Stimulated activated CD4-positive, alpha-beta T cell treated with anti-CD3 and anti-CD28 coated beads, Interleukin-12 subunit alpha, Interleukin-12 subunit beta, amount 100 ng/mL, for 48 hours (primary cell): ENCODE data around the gene PCSK6.
A peak's percentile ranks its signal among the peaks of the same experiment; 100 is the strongest.

Experiments
- DNase-seq, 3 donors: peaks; one replicate each; pipeline ENCODE4 v3.0.0-alpha.2; 2020; ENCODE audit warnings: low read depth in 2 of 3, low spot score in 1 of 3

PCSK6 gene

GRCh38 chr15:101523560-101523940 lies 34.0 kb upstream of the PCSK6 start:
- DNase-seq = no peak

GRCh38 chr15:101522621-101523559 lies 33.4 kb upstream of the PCSK6 start:
- DNase-seq = no peak

DNA sequence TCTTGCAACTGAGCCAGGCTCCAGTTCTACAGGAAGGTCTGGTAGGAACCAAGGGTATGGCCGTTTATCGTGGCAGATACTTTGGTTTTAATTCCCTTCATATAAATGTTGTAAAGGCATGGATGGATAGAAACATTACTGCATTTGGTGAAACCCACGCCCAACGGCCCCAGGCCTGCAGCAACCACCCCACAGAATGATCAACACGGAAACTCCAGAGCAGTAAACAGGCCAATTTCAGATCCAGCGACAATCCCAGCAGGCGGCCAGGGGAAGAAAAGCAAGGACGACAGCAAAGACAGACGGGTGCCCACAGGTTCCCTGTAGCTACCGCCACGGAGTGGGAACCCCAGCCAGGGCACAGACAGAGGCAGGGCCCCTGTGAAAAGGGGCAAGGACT lies 32.6 kb upstream of the PCSK6 start:
- no peak for DNase-seq

DNA sequence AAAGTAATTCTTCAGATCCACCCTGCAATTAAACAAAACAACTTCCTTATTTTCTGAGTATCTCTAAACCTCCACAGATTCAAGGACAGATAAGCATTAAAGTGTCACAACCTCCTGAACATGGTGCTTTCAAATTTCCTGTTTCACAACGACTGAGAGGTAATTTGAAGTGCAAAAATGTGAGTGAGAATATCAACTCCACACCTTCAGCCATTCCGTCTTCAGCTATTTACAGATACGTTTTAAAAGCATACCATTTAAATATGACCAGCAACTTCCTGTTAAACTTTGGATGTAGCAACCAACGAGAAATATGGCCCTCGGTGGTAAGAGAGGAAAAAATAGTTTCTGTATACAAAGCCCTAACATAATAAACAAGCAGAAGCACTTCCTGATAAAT lies 32.1 kb upstream of the PCSK6 start:
- no peak for DNase-seq

DNA sequence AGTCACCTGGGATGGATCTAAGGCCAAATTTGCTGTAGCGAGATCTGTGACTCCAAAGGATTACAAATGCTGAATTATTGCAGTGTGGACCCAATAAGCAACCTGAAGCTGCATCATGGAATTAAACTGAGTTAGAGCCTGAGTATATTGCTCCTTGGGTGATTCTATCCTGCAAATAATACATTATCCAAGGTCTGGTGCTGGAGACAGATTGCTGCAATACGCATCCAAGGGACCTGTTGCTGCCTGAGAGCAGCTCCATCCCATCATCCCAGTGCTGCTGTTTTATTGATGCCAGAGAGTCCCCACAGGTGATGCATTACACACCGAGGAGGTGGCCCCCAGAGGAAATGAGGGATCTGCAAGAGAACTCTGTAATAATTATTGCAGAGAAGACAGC lies 31.6 kb upstream of the PCSK6 start:
- no peak for DNase-seq

DNA sequence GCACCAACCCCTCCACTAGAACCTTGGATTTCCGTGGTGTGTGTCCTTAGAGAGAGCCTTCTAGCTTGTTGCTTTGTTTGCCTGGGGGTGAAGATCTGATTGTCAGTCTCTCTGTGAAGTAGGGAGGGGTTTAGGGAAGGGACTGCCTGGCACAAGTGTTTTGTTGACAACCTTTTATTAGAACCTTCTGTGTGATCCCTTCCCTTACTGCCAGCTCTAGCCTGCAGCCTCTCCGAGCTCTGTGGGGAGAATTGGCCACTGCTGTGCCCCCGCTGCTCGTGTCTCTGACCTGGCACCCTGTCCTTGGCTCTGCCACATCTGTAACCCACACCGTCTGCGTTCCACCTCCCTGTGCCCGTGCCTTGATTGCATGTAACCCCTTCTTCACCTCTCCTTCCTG lies 30.9 kb upstream of the PCSK6 start:
- no peak for DNase-seq

DNA sequence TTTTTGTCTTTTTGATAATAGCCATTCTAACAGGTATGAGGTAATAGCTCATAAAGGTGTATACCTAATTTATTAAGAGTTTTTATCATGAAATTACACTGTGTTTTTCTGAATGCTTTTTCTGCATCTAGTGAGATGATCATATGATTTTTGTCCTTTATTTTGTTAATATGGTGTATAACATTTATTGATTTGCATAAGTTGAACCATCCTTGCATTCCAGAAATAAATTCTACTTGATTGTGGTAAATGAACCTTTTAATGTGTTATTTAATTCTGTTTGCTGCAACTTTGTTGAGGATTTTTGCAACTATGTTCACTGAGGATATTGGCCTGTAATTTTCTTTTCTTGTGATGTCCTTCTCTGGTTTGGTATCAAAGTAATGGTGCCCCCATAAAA lies 28.0 kb upstream of the PCSK6 start:
- no peak for DNase-seq

GRCh38 chr15:101514318-101514717 lies 24.8 kb upstream of the PCSK6 start:
- no peak for DNase-seq

GRCh38 chr15:101511717-101512116 lies 22.2 kb upstream of the PCSK6 start:
- DNase-seq = no peak

DNA sequence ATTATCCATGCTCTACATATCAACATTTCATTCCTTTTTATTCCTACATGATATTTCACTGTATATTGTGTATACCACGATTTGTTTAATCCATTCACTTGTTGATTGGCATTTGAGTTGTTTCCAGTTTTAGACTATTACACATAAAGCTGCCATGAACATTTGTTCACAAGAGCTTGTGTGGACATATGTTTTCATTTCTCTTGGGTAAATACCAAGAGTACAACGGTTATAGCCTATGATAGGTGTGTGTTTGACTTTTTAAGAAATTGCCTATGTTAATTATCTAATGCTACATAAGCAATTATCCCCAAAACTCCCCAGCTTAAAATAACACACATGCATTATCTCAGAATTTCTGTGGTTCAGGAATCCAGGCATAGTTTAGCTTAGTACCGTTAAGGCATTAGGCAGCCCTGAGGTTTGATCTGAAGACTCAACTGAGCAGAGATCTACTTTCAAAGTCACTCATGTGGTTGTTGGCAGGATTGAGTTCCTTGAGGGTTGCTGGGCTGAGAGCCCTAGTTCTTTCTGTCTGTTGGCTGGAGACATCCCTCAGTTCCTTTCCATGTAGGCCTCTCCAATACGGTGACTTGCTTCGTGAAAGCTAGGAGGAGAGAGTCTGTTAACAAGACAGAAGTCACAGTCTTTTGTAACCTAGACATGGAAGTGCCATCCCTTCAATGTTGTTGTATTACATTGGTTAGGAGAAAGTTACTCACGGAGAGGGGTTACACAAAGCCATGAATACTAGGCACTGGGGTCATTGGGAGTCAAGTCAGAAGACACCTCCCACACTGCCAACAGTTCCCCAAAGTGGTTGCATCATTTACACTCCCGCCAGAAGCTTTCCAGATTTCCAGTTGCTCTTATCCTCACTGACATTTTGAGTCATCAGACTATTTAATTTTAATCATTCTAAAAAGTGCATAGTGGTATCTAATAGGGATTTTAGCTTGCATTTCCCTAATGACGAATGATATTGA lies 21.0 kb upstream of the PCSK6 start:
- DNase-seq = no peak

DNA sequence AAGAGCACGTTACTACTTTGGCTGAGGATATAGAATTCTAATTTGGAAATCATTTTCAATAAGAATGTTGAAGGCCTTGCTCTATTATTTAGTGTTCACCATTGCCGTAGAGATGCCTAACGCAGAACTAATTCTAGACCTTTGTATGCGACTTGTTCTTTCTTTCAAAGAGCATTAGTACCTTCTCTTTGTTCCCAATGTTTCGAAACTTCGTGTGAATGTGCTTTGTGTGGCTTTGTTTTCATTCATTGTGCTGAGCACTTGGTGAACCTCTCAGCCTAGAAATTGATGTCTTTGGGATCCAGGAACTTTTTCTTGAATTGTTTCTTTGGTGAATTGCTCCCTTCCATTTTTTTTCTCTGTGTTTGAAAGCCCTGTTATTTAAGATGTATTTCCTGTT lies 19.8 kb upstream of the PCSK6 start:
- no peak for DNase-seq

GRCh38 chr15:101506491-101506890 lies 17.0 kb upstream of the PCSK6 start:
- no peak for DNase-seq

GRCh38 chr15:101505610-101506337 lies 16.3 kb upstream of the PCSK6 start:
- DNase-seq = no peak

GRCh38 chr15:101504866-101505609 lies 15.5 kb upstream of the PCSK6 start:
- no peak for DNase-seq

DNA sequence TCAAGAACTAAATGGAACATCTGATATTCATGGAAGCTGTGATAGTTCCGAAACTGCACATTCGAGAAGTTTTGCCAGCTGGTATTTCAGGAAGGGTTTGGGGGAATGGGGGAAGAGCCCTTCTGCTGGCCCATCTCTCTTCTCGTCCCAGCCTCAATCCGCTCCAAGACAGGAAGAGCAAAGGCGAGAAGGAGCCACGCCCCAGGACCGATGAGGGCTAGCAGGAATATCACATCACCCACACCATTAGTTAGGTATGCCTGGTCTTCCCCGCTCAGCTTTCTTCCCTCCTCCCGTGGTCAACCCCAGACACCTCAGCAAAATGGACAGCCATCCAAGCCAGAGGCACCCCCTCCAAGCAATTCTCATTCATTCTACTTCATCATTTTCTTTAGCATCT lies 14.9 kb upstream of the PCSK6 start:
- no peak for DNase-seq

DNA sequence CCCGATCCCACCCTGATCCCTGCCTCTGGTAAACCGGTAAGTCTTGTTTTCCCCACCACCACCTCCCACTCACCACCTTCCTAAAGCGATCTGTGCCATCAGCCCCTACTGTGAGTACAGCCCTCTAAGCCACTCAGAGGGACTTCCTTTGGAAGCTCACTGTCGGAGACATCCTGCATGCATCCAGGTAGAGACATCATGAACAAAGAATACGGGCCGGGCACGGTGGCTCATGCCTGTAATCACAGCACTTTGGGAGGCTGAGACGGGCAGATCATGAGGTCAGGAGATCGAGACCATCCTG lies 13.7 kb upstream of the PCSK6 start:
- no peak for DNase-seq

- DNase-seq = no peak
Observed at GRCh38 chr15:101502572-101503295, 13.2 kb upstream of the PCSK6 start.

DNA sequence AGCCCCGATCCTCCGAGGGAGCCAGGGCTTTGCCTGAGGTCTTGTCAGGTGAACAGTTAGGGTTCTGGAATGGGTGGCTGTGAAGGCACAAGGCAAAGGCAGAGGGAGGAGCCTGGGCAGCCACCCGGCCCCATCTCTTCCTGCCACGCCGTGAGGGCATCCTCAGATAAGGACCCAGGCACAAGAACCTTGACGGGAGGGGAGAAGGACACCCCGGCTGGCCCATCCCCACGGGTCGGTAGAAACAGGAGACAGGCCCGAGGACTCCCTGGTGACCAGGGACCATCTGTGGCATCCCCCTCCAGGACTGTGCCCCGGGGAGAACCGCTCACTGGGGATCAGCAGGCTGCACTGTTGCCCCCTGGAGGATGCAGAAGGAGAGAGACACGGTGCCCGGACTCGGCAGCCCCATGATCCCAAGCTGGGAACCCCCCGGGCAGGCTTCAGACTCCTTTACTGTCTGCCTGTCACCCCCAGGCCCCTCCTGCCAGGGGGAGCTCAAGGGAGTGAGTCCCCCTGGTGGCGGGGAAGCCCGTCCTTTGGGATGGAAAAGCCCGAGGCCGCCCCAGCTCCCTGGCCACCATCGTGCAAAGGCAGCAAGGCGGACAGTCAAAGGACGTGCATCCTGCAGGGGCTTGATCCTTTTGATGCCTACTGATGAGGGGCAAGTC lies 12.3 kb upstream of the PCSK6 start:
- peak; percentile 22 to 38 (median 34) for DNase-seq

GRCh38 chr15:101500865-101501551 lies 11.5 kb upstream of the PCSK6 start:
- DNase-seq = no peak
